Smooth muscle cell (in vitro differentiated cells): ENCODE results near the gene JHY. TPM values are rescaled to one million over a fixed set of nuclear protein-coding genes. Genes with fewer than 3 reads are reported as not detected.

Source experiments
- DNase-seq: peaks from one replicate; lab custom pipeline; 2025; ENCODE audit not compliant: unreplicated experiment; lab: John Stamatoyannopoulos, UW
- H2AFZ ChIP-seq: fragments of 200-600 bp; sonication (generic); 2 replicates; pipeline ENCODE4 v1.6.0; 2016; ENCODE audit warnings: antibody characterized with exemption, low read depth, mild to moderate bottlenecking
- H3F3A ChIP-seq: fragments of 200-600 bp; sonication (generic); 2 replicates; pipeline ENCODE4 v1.6.0; 2017; ENCODE audit warnings: antibody characterized with exemption, low read depth
- H3K27ac ChIP-seq: fragments of 200-600 bp; sonication (generic); 2 replicates; pipeline ENCODE4 v1.5.1; 2016; ENCODE audit warnings: low read depth, mild to moderate bottlenecking
- H3K27me3 ChIP-seq: fragments of 200-600 bp; sonication (generic); 2 replicates; pipeline ENCODE4 v1.6.1; 2016; ENCODE audit warnings: low read depth, mild to moderate bottlenecking
- H3K36me3 ChIP-seq: fragments of 200-600 bp; sonication (generic); 2 replicates; pipeline ENCODE4 v1.5.1; 2016; ENCODE audit warnings: low read depth
- H3K4me1 ChIP-seq: fragments of 200-600 bp; sonication (generic); 2 replicates; pipeline ENCODE4 v1.5.1; 2016; ENCODE audit warnings: low read depth
- H3K4me2 ChIP-seq: fragments of 200-600 bp; sonication (generic); 2 replicates; pipeline ENCODE4 v1.6.0; 2016; ENCODE audit warnings: mild to moderate bottlenecking
- H3K4me3 ChIP-seq: fragments of 200-600 bp; sonication (generic); 2 replicates; pipeline ENCODE4 v1.5.1; 2016; ENCODE audit warnings: mild to moderate bottlenecking
- H3K79me2 ChIP-seq: fragments of 200-600 bp; sonication (generic); 2 replicates; pipeline ENCODE4 v1.6.0; 2016; ENCODE audit warnings: low read depth, mild to moderate bottlenecking
- H3K9ac ChIP-seq: fragments of 200-600 bp; sonication (generic); 2 replicates; pipeline ENCODE4 v1.6.0; 2016; ENCODE audit warnings: low read depth
- H3K9me3 ChIP-seq: fragments of 200-600 bp; sonication (generic); replicated peaks from 2 replicates; pipeline ENCODE4 v1.5.1; 2016; ENCODE audit warnings: low read depth
- H4K20me1 ChIP-seq: fragments of 200-600 bp; sonication (generic); 2 replicates; pipeline ENCODE4 v1.6.0; 2016; ENCODE audit warnings: low read depth
- CTCF ChIP-seq: fragments of 200-600 bp; sonication (generic); IDR thresholded peaks from 2 replicates; pipeline ENCODE4 v1.5.1; 2017; ENCODE audit warnings: borderline replicate concordance, mild to moderate bottlenecking, antibody characterized with exemption; ENCODE audit not compliant: insufficient read depth, poor library complexity, severe bottlenecking
- WGBS: methylation state at CpG from one replicate; pipeline ENCODE4 v1.1.7; 2016; ENCODE audit warnings: low lambda C conversion rate; 5-methylcytosine and 5-hydroxymethylcytosine counted together
- polyA plus RNA-seq: library from polyadenylated mRNA; unstranded; fragments of >200 nt; fragmentation: Nextera tagmentation; extraction: Ambion mirVana; gene quantifications from 2 replicates; pipeline ENCODE4 v1.2.1, GENCODE V29; 2016
- total RNA-seq: library from RNA; depleted of rRNA; stranded (reverse); fragments of >200 nt; gene quantifications from 2 replicates; pipeline ENCODE4 v1.2.3, GENCODE V29; 2014

JHY gene
- total and polyA plus RNA-seq, 2 experiments from 2014 or later: 3.7 to 4.6 TPM

- no peaks in the 10 kb centered on the region for H3F3A ChIP-seq
- no peak for TF ChIP-seq CTCF
- H3K9me3 ChIP-seq: no peaks in the 10 kb centered on the region
- H3K4me3 ChIP-seq: no peak overlapping the region
- H3K79me2 ChIP-seq: no peaks in the 10 kb centered on the region
- H3K27ac ChIP-seq: no peak overlapping the region
- H3K4me1 ChIP-seq: peaks cover 9% of the 10 kb centered on the region
- DNase-seq: no peak
- no peaks in the 10 kb centered on the region for H3K36me3 ChIP-seq
- no peak overlapping the region for H3K9ac ChIP-seq
- no peak overlapping the region for H3K4me2 ChIP-seq
- no peaks in the 10 kb centered on the region for H4K20me1 ChIP-seq
- WGBS: 6% methylated on average over 41 of the region's 44 CpGs
- no peak overlapping the region for H2AFZ ChIP-seq
- peaks cover 100% of the 10 kb centered on the region for H3K27me3 ChIP-seq
These were observed 96.7 kb downstream of the JHY start for GRCh38 chr11:122979103-122979814.

GRCh38 chr11:122979815-122980595 lies 97.4 kb downstream of the JHY start:
- H3K9ac ChIP-seq: no peak overlapping the region
- H3K79me2 ChIP-seq: no peaks in the 10 kb centered on the region
- H3K27me3 ChIP-seq: peaks cover 100% of the 10 kb centered on the region
- H3K4me3 ChIP-seq: no peak overlapping the region
- no peaks in the 10 kb centered on the region for H3K9me3 ChIP-seq
- no peaks in the 10 kb centered on the region for H3K36me3 ChIP-seq
- no peak overlapping the region for H2AFZ ChIP-seq
- peaks cover 9% of the 10 kb centered on the region for H3K4me1 ChIP-seq
- no peaks in the 10 kb centered on the region for H4K20me1 ChIP-seq
- no peak overlapping the region for H3K4me2 ChIP-seq
- H3K27ac ChIP-seq: no peak overlapping the region
- DNase-seq: no peak
- TF ChIP-seq CTCF: no peak
- WGBS: 12% methylated on average over 27 of the region's 27 CpGs
- H3F3A ChIP-seq: no peaks in the 10 kb centered on the region

GRCh38 chr11:122981388-122982264 lies 99.1 kb downstream of the JHY start, which contains the start of gene BSX:
TSS of gene BSX (minus strand) at chr11:122981834. CDS start at chr11:122981671, 163 bp downstream.
- peaks cover 6% of the 10 kb centered on the region for H3K4me1 ChIP-seq
- peak within 1 kb of the TSS; percentile 48 for H3K4me2 ChIP-seq
- H3K27ac ChIP-seq: no peak within 1 kb of the TSS
- WGBS: 13% methylated on average over 35 of the region's 35 CpGs
- H3F3A ChIP-seq: no peaks in the 10 kb centered on the region
- H4K20me1 ChIP-seq: no peaks in the 10 kb centered on the region
- no peak for TF ChIP-seq CTCF
- no peaks in the 10 kb centered on the region for H3K9me3 ChIP-seq
- H3K4me3 ChIP-seq: no peak within 1 kb of the TSS
- peak; percentile 33 for DNase-seq
- H3K9ac ChIP-seq: no peak within 1 kb of the TSS
- no peaks in the 10 kb centered on the region for H3K36me3 ChIP-seq
- H3K27me3 ChIP-seq: peaks cover 100% of the 10 kb centered on the region
- no peak within 1 kb of the TSS for H2AFZ ChIP-seq
- no peaks in the 10 kb centered on the region for H3K79me2 ChIP-seq
